ENCODE data around the gene MAD2L1BP.
A peak's percentile ranks its signal among the peaks of the same experiment; 100 is the strongest.

Gene MAD2L1BP

DNA sequence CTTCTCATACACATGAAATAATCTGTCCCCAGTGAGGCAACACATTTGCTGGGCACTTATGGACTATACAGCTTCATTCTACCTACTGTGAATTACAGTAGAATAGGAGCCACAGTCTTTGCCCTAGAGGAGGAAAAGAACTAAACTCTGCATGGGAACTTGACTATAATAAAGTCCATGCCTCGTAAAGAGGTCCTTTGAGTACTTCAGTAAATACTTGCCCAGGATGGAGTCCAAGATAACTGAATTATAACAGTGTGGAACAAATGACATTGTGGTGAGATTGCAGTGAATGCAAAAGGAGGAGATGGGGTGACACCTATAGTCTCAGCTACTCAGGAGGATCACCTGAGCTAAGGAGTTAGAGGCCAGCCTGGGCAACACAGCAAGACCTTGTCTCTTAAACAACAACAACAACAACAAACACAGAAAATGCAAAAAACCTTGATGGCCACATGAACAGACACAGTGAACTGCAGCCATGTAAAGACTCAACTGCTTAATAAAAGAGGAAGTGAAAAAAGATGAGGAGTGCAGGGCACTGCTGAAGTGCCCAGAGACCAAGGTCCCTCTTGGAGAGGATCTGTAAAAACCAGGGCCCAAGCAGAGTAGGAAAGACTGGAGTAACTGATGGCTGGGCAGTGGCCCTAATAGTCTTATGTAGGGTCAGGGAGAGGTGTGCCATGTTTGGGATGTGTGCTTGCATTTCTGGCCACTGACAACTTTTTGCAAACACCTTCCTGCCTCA, 48.2 kb downstream of the MAD2L1BP start:
- Histone ChIP-seq H3K27ac (no peak overlapping the region), H3K4me3 (no peak overlapping the region)
- DNase-seq (ENCODE audit: low spot score), result no peak
- TF ChIP-seq, protein P1, sequence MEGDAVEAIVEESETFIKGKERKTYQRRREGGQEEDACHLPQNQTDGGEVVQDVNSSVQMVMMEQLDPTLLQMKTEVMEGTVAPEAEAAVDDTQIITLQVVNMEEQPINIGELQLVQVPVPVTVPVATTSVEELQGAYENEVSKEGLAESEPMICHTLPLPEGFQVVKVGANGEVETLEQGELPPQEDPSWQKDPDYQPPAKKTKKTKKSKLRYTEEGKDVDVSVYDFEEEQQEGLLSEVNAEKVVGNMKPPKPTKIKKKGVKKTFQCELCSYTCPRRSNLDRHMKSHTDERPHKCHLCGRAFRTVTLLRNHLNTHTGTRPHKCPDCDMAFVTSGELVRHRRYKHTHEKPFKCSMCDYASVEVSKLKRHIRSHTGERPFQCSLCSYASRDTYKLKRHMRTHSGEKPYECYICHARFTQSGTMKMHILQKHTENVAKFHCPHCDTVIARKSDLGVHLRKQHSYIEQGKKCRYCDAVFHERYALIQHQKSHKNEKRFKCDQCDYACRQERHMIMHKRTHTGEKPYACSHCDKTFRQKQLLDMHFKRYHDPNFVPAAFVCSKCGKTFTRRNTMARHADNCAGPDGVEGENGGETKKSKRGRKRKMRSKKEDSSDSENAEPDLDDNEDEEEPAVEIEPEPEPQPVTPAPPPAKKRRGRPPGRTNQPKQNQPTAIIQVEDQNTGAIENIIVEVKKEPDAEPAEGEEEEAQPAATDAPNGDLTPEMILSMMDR (IDR thresholded peaks at IDR 0.05), result no peak

DNA sequence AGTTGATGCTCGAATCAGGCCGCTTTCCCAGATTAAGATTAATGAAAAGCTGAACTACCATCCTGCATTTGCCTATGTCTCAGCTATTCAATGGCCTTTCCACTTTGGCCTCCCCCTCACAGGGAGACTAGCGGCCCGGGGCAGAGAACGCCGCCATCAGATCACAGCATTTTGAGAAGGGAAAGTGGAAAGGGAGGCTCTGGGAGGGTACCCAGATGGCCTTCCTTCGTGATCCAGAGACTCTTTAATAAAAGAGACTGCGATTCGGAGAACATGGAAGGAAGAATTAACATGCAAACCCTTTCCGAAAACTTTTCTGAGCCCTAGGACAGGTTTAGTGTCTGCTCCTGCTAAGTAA, 51.4 kb downstream of the MAD2L1BP start:
- Histone ChIP-seq H3K27ac (peak overlapping the region; percentile 25 to 75), H3K4me3 (peak overlapping the region; percentile 86)
- TF ChIP-seq, protein P1 (IDR thresholded peaks at IDR 0.05), result no peak
- no peak for DNase-seq (ENCODE audit: low spot score)

DNA sequence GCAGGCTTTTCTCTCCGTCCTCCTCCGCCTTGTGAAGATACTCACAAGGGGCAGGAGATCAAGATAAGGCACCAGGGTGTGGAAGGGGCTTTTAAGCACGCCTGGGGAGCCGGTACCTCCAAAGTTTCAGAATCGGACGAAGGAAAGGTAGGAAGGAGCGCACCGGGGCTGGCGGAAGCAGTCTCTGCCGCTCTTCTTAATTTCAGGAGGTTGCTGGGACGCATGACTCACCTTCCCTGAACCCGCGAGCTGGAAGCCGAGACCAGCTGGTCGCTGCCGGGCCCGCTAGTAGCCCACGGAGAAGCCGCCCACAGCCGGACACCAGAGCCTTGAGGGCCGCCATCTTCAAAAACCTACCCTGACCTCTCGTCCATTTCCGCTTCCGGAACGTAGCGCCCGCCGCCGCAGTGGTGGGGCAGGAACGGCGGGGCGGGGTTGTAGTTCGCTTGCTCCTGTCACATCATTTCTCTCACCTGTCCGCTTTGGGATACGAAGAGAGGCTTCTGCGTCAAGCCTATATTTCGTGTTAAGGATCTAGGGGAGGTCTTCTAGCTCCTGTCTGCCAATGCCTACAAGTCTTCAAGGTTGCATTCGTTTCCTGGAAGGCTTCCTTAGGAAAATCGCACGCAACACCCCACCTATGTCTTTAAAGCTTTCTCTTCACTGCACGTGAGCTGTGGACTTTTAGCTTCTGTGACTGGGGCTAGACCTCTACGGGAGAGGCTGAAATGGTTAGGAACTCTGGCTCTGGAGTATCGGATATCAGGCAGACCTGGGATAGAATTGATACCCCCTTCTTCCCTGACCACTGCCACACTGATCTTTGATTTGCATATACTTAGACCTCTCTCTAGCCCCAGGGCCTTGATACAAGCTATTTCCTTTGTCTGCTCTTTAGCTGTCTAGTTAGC, 52.1 kb downstream of the MAD2L1BP start, which contains the start of gene MRPS18A:
TSS of gene MRPS18A (minus strand) at position 355 of the 911 bp plus-strand sequence. CDS start at position 343, 12 bp downstream.
- peak; percentile 87 for DNase-seq (ENCODE audit: low spot score)

DNA sequence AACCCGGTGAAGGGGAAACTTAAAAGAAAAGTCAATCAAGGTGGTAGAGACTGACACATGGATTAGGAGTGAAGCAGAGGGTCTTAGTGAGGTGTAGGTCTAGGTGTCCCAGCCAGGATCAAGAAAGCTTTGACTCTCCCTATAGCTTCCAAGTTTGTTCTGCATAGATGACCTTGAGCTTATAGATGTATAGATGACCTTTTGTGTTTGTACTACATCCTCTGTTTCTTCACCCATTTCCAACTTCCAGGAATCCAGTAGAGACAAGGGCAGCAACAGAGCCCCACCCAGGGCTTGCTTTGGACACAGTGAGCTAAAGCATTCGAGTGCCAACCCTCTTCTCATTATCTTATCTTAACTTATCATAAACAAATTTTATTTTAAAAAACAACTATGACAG, 53.8 kb downstream of the MAD2L1BP start:
- DNase-seq (ENCODE audit: low spot score), result no peak
- H3K4me3 ChIP-seq, result no peak overlapping the region
- TF ChIP-seq, protein P1 (IDR thresholded peaks at IDR 0.05), result no peak
- H3K27ac ChIP-seq, result no peak overlapping the region

More for the DNA sequence above, 52.1 kb downstream of the MAD2L1BP start, which contains the start of gene MRPS18A:
- TF ChIP-seq, protein P1 (IDR thresholded peaks at IDR 0.05), result no peak
- peak within 1 kb of the TSS; percentile 86 for H3K4me3 ChIP-seq
- H3K27ac ChIP-seq, result peak within 1 kb of the TSS; percentile 25 to 75

Measured in coronary artery (tissue), 2 donors.